GM12878 (cell line): ENCODE results near the gene MYCBP2.

Experiments
- NBN ChIP-seq: fragments of 450-650 bp; IDR thresholded peaks from 2 replicates; pipeline ENCODE4 v1.6.1; 2016
- SIX5 ChIP-seq: IDR thresholded peaks from 2 replicates; pipeline ENCODE4 v1.6.1; 2011; ENCODE audit warnings: mild to moderate bottlenecking, low read depth, low read length, moderate library complexity; ENCODE audit not compliant: severe bottlenecking
- SUZ12 ChIP-seq: fragments of 200-600 bp; sonication (generic); IDR thresholded peaks from one replicate; pipeline ENCODE4 v1.6.1; 2018; ENCODE audit warnings: antibody characterized with exemption, mild to moderate bottlenecking; ENCODE audit not compliant: unreplicated experiment
- ZBTB33 ChIP-seq: fragments of 450-650 bp; IDR thresholded peaks from 2 replicates; pipeline ENCODE4 v1.6.1; 2017; ENCODE audit warnings: mild to moderate bottlenecking

DNA sequence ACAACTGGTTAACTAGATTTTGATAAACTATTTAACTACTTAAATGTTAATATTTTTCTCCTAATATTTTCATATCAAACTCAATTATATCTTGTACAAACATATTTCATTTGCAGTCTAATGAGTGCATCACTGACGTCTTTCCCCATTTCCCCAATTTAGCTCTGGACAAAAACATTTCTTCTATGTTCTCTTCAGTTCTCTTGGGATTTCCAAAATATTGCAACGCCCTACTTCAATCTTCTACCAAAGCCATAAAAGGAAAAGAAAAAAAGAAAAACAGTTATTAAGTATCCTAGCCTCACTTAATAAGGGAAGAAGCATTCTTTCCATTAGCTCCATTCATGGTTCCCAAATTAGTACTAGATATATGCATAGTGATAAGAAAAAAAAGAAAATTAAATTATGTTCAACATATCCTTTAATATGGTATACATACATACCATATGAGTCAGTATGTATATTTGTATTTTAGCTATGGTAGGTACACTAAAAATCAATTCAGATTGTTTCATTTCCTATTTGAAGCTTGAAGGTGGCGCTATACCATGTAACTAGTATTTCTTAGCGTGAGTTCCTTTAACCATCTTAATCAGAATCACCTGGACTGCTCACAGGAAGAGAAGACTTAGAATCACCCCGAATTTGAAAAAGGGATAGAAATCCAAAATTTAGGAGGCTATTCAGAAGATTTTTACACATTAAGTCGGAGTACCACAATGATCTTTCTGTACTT, 309.8 kb downstream of the MYCBP2 start:
- TF ChIP-seq ZBTB33 (no peak), NBN (no peak), SIX5 (no peak), SUZ12 (no peak)
